ENCODE results near the gene ZBTB39. TPM values are rescaled to one million over a fixed set of nuclear protein-coding genes. Genes with fewer than 3 reads are reported as not detected.
"Not testable (repeated sequence)": the region's sequence is repeated elsewhere in the genome, so short reads cannot be mapped to it uniquely, and the experiment has no call there.

The ZBTB39 gene
- total RNA-seq, 1 experiment from 2014 or later: 5.8 TPM

- no peaks in the 10 kb centered on the region for H3K36me3 ChIP-seq (ENCODE audit: control insufficient read depth, insufficient read depth, low read length)
- no peak overlapping the region for H3K27ac ChIP-seq (ENCODE audit: low read length)
- ATAC-seq (no peak), DNase-seq (ENCODE audit: low read depth, low spot score) (no peak)
- TF ChIP-seq TCF7L2 (IDR thresholded peaks at IDR 0.05; ENCODE audit: low read depth, low read length) (no peak), CTCF (IDR thresholded peaks at IDR 0.05) (no peak), REST (IDR thresholded peaks at IDR 0.05; ENCODE audit: insufficient read depth in 1 of 2, low read depth in 2 of 2, low read length in 1 of 2) (no peak)
- in situ Hi-C loops (cut with HindIII; ENCODE audit: low pct_unique_long_range_greater_than_20kb, low sequenced_read_pairs): no loop called here
- no peaks in the 10 kb centered on the region for H3K4me1 ChIP-seq (ENCODE audit: control insufficient read depth, insufficient read depth, low read length)
- H3K9me3 ChIP-seq (ENCODE audit: control insufficient read depth, insufficient read depth, low read depth, low read length): no peaks in the 10 kb centered on the region
- intact Hi-C loops (cut with micrococcal nuclease; ENCODE audit: unreplicated experiment): no loop called here
- ChIA-PET POLR2A (no interaction called here), CTCF (no interaction called here)
- no TSS peak for BruUV-seq (replicated peaks)
- H3K4me3 ChIP-seq (ENCODE audit: low read depth in 2 of 2, low read length in 2 of 2): no peak overlapping the region
- no peaks in the 10 kb centered on the region for H3K27me3 ChIP-seq (ENCODE audit: control insufficient read depth, insufficient read depth, low read length)
Measured at GRCh38 chr12:57027011-57027804, 20.9 kb upstream of the ZBTB39 start.

- intact Hi-C loops (cut with micrococcal nuclease; ENCODE audit: unreplicated experiment): no loop called here
- no peak overlapping the region for H3K4me3 ChIP-seq (ENCODE audit: low read depth in 2 of 2, low read length in 2 of 2)
- TF ChIP-seq SIN3A (IDR thresholded peaks at IDR 0.05; ENCODE audit: borderline replicate concordance, insufficient read depth, low read depth, low read length) (no peak), TCF7L2 (IDR thresholded peaks at IDR 0.05; ENCODE audit: low read depth, low read length) (no peak), POLR2AphosphoS5 (IDR thresholded peaks at IDR 0.05; ENCODE audit: low read depth, low read length) (no peak), REST (IDR thresholded peaks at IDR 0.05; ENCODE audit: insufficient read depth in 1 of 2, low read depth in 2 of 2, low read length in 1 of 2) (no peak), CTCF (IDR thresholded peaks at IDR 0.05) (no peak)
- CTCF ChIA-PET: no interaction called here
- no peaks in the 10 kb centered on the region for H3K27me3 ChIP-seq (ENCODE audit: control insufficient read depth, insufficient read depth, low read length)
- no peaks in the 10 kb centered on the region for H3K4me1 ChIP-seq (ENCODE audit: control insufficient read depth, insufficient read depth, low read length)
- in situ Hi-C loops (cut with HindIII; ENCODE audit: low pct_unique_long_range_greater_than_20kb, low sequenced_read_pairs): no loop called here
- no peaks in the 10 kb centered on the region for H3K9me3 ChIP-seq (ENCODE audit: control insufficient read depth, insufficient read depth, low read depth, low read length)
- H3K36me3 ChIP-seq (ENCODE audit: control insufficient read depth, insufficient read depth, low read length): no peaks in the 10 kb centered on the region
- H3K27ac ChIP-seq (ENCODE audit: low read length): no peak overlapping the region
- ATAC-seq (no peak), DNase-seq (ENCODE audit: low read depth, low spot score) (no peak)
- BruUV-seq (replicated peaks): no TSS peak
- POLR2A ChIA-PET: interaction anchor here (0.5 kb wide), 1 partner anchor 38 kb away, joined by 3 read pairs; no protein-coding TSS in a partner anchor
Measured at GRCh38 chr12:57025196-57025595, 18.9 kb upstream of the ZBTB39 start.

- BruUV-seq (replicated peaks); H3K36me3 ChIP-seq (ENCODE audit: control insufficient read depth, insufficient read depth, low read length); H3K27me3 ChIP-seq (ENCODE audit: control insufficient read depth, insufficient read depth, low read length); intact Hi-C loops (cut with micrococcal nuclease; ENCODE audit: unreplicated experiment); H3K4me1 ChIP-seq (ENCODE audit: control insufficient read depth, insufficient read depth, low read length); POLR2A ChIA-PET; CTCF ChIA-PET; H3K9me3 ChIP-seq (ENCODE audit: control insufficient read depth, insufficient read depth, low read depth, low read length); in situ Hi-C loops (cut with HindIII; ENCODE audit: low pct_unique_long_range_greater_than_20kb, low sequenced_read_pairs); DNase-seq (ENCODE audit: low read depth, low spot score); H3K27ac ChIP-seq (ENCODE audit: low read length); ATAC-seq; H3K4me3 ChIP-seq (ENCODE audit: low read depth in 2 of 2, low read length in 2 of 2): not testable (repeated sequence)
Measured at GRCh38 chr12:57022324-57022723, 16.0 kb upstream of the ZBTB39 start.
